H1 (cell line): ENCODE measurements around the gene FGFRL1. TPM values are rescaled to one million over a fixed set of nuclear protein-coding genes. Genes with fewer than 3 reads are reported as not detected.

Experiments
- CTCF ChIA-PET: fragments of 300-600 bp; sonication (Branson Sonifier 250); formaldehyde crosslinking; loops from one replicate; lab custom pipeline; 2021; ENCODE audit not compliant: partially characterized antibody; lab: Charles Lee
- POLR2A ChIA-PET: fragments of 300-600 bp; sonication (Branson Sonifier 250); formaldehyde crosslinking; loops from one replicate; lab custom pipeline; 2021; ENCODE audit warnings: inconsistent platforms; ENCODE audit not compliant: partially characterized antibody; lab: Charles Lee
- DNase-seq, 2 experiments: peaks; one replicate each; pipeline versions ENCODE4 v3.0.0 to v3.0.0-alpha.2; 2010 to 2022; ENCODE audit warnings: low spot score in 2 of 2, low read depth in 1 of 2, mixed read lengths in 1 of 2
- FAIRE-seq: peaks from 2 replicates; lab custom pipeline; 2011; peaks lifted over from hg19 to GRCh38; lab: Jason Lieb, UNC
- H2AFZ ChIP-seq: 2 replicates; pipeline ENCODE4 v1.8.1; 2012; ENCODE audit warnings: low read length, inconsistent platforms
- H2AK5ac ChIP-seq: 2 replicates; pipeline ENCODE4 v1.6.1; 2013; ENCODE audit warnings: low read depth, low read length
- H2BK120ac ChIP-seq: replicated peaks from 2 replicates; pipeline ENCODE3; 2013; ENCODE audit warnings: low read depth, low read length, inconsistent platforms
- H2BK12ac ChIP-seq: 2 replicates; pipeline ENCODE4 v1.6.1; 2013; ENCODE audit warnings: low read depth, low read length
- H2BK15ac ChIP-seq: 2 replicates; pipeline ENCODE4 v1.6.1; 2013; ENCODE audit warnings: low read length
- H2BK20ac ChIP-seq: 2 replicates; pipeline ENCODE4 v1.6.1; 2013; ENCODE audit warnings: low read length
- H2BK5ac ChIP-seq: 2 replicates; pipeline ENCODE4 v1.6.1; 2013; ENCODE audit warnings: low read depth, low read length
- H3K14ac ChIP-seq: 2 replicates; pipeline ENCODE4 v1.6.1; 2013; ENCODE audit warnings: inconsistent platforms; ENCODE audit not compliant: insufficient read length
- H3K18ac ChIP-seq: 2 replicates; pipeline ENCODE4 v1.6.1; 2013; ENCODE audit warnings: low read length; ENCODE audit errors: extremely low read depth
- H3K23ac ChIP-seq: 2 replicates; pipeline ENCODE4 v1.6.1; 2013; ENCODE audit warnings: inconsistent platforms; ENCODE audit not compliant: insufficient read length
- H3K23me2 ChIP-seq: 2 replicates; pipeline ENCODE4 v1.6.1; 2013; ENCODE audit warnings: low read depth, low read length
- H3K27ac ChIP-seq: 2 replicates; pipeline ENCODE4 v1.6.1; 2011; ENCODE audit warnings: low read depth, low read length, inconsistent platforms
- H3K27me3 ChIP-seq, 4 experiments: replicated peaks in 1 of 4; 1 replicate in 1 of 4; 2 replicates in 3 of 4; pipeline versions ENCODE4 v1.6.1 to v1.8.1; 2011 to 2013; ENCODE audit warnings: low read length in 3 of 4, mild to moderate bottlenecking in 3 of 4, inconsistent platforms in 2 of 4, mixed read lengths in 2 of 4, moderate library complexity in 1 of 4; ENCODE audit not compliant: control insufficient read depth in 3 of 4, insufficient read depth in 3 of 4; ENCODE audit errors: extremely low read depth in 1 of 4
- H3K36me3 ChIP-seq, 4 experiments: 2 replicates each; pipeline versions ENCODE4 v1.6.1 to v1.8.1; 2011 to 2013; ENCODE audit warnings: mild to moderate bottlenecking in 4 of 4, low read length in 3 of 4, moderate library complexity in 2 of 4, control low read depth in 1 of 4, inconsistent platforms in 1 of 4; ENCODE audit not compliant: insufficient read depth in 4 of 4, control insufficient read depth in 2 of 4
- H3K4ac ChIP-seq: replicated peaks from 2 replicates; pipeline ENCODE3; 2013; ENCODE audit warnings: low read length, low read depth, mixed read lengths, inconsistent platforms; ENCODE audit not compliant: insufficient read length
- H3K4me1 ChIP-seq, 4 experiments: replicated peaks in 1 of 4; 1 replicate in 1 of 4; 2 replicates in 3 of 4; pipeline versions ENCODE4 v1.6.1 to v1.8.1; 2011 to 2013; ENCODE audit warnings: low read length in 3 of 4, inconsistent platforms in 2 of 4, mixed read lengths in 1 of 4; ENCODE audit not compliant: insufficient read depth in 4 of 4, control insufficient read depth in 3 of 4
- H3K4me2 ChIP-seq, 2 experiments: 2 replicates each; pipeline versions ENCODE4 v1.6.1 to v1.8.1; 2011 to 2013; ENCODE audit warnings: low read depth in 2 of 2, low read length in 2 of 2, control low read depth in 1 of 2, inconsistent platforms in 1 of 2, mild to moderate bottlenecking in 1 of 2; ENCODE audit not compliant: insufficient read depth in 1 of 2
- H3K4me3 ChIP-seq, 4 experiments: fragments of 200-600, 300-600 bp in 1 of 4; sonication (generic), shearing (Covaris generic), sonication (Bioruptor Twin) in 1 of 4; 2 replicates each; pipeline versions ENCODE4 v1.5.1 to v1.8.1; 2011 to 2016; ENCODE audit warnings: low read length in 4 of 4, low read depth in 3 of 4, control low read depth in 2 of 4, inconsistent platforms in 2 of 4, mild to moderate bottlenecking in 2 of 4, mixed read lengths in 1 of 4, moderate library complexity in 1 of 4; ENCODE audit not compliant: insufficient read depth in 2 of 4; ENCODE audit errors: extremely low read depth in 1 of 4
- H3K56ac ChIP-seq: replicated peaks from 2 replicates; pipeline ENCODE3; 2013; ENCODE audit warnings: low read depth, mild to moderate bottlenecking, mixed read lengths, low read length, inconsistent platforms; ENCODE audit not compliant: insufficient read length
- H3K79me1 ChIP-seq: 2 replicates; pipeline ENCODE4 v1.6.1; 2013; ENCODE audit warnings: low read depth, low read length, control low read depth
- H3K79me2 ChIP-seq, 2 experiments: 2 replicates each; pipeline versions ENCODE4 v1.6.1 to v1.8.1; 2012 to 2013; ENCODE audit warnings: low read length in 2 of 2, mild to moderate bottlenecking in 2 of 2, inconsistent platforms in 1 of 2; ENCODE audit not compliant: insufficient read depth in 2 of 2, control insufficient read depth in 1 of 2
- H3K9ac ChIP-seq, 4 experiments: replicated peaks in 1 of 4; 1 replicate in 1 of 4; 2 replicates in 3 of 4; pipeline versions ENCODE4 v1.6.1 to v1.8.1; 2011 to 2013; ENCODE audit warnings: low read depth in 3 of 4, low read length in 3 of 4, control low read depth in 2 of 4, mild to moderate bottlenecking in 2 of 4, moderate library complexity in 2 of 4, inconsistent platforms in 1 of 4; ENCODE audit errors: extremely low read depth in 1 of 4
- H3K9me3 ChIP-seq, 2 experiments: 2 replicates each; pipeline versions ENCODE4 v1.6.1 to v1.8.1; 2012 to 2013; ENCODE audit warnings: mild to moderate bottlenecking in 2 of 2, moderate library complexity in 2 of 2, control low read depth in 1 of 2, inconsistent platforms in 1 of 2, low read depth in 1 of 2, low read length in 1 of 2, mixed read lengths in 1 of 2; ENCODE audit not compliant: insufficient read depth in 2 of 2
- H4K20me1 ChIP-seq, 2 experiments: replicated peaks in 1 of 2; 2 replicates each; pipeline versions ENCODE3 to v1.8.1; 2011 to 2013; ENCODE audit warnings: inconsistent platforms in 2 of 2, low read length in 2 of 2, mild to moderate bottlenecking in 1 of 2; ENCODE audit not compliant: insufficient read depth in 2 of 2, control insufficient read depth in 1 of 2
- H4K5ac ChIP-seq: 2 replicates; pipeline ENCODE4 v1.6.1; 2013; ENCODE audit warnings: low read length, low read depth, mixed read lengths, inconsistent platforms; ENCODE audit not compliant: insufficient read length
- H4K8ac ChIP-seq: 2 replicates; pipeline ENCODE4 v1.8.0; 2013; ENCODE audit warnings: mild to moderate bottlenecking, moderate library complexity, low read length, inconsistent platforms; ENCODE audit not compliant: insufficient read depth; ENCODE audit errors: extremely low read depth
- H4K91ac ChIP-seq: replicated peaks from 2 replicates; pipeline ENCODE3; 2013; ENCODE audit warnings: low read length, mixed read lengths, inconsistent platforms; ENCODE audit not compliant: insufficient read length
- E2F6 ChIP-seq: IDR thresholded peaks from 2 replicates; pipeline ENCODE4 v1.6.1; 2012; ENCODE audit warnings: inconsistent platforms
- EZH2 ChIP-seq: fragments of 200-600 bp; sonication (generic); IDR thresholded peaks from 2 replicates; pipeline ENCODE4 v1.7.1; 2012; ENCODE audit warnings: low read depth, mild to moderate bottlenecking, moderate library complexity, low read length, inconsistent platforms; ENCODE audit not compliant: severe bottlenecking
- SIX5 ChIP-seq: IDR thresholded peaks from 2 replicates; pipeline ENCODE4 v1.6.1; 2011; ENCODE audit warnings: mild to moderate bottlenecking, low read depth, low read length
- SUZ12 ChIP-seq: fragments of 200-600 bp; sonication (generic); IDR thresholded peaks from 2 replicates; pipeline ENCODE4 v1.6.1; 2012; ENCODE audit warnings: mild to moderate bottlenecking, inconsistent platforms, low read length, moderate library complexity, mixed read lengths
- WGBS, 2 experiments: shearing (Covaris generic) in 1 of 2; methylation state at CpG; one replicate each; pipeline versions ENCODE4 v1.1.6 to v1.1.7; 2013 to 2015; ENCODE audit warnings: low lambda C conversion rate in 2 of 2, mixed read lengths in 2 of 2, inconsistent platforms in 1 of 2, low coverage in 1 of 2, missing lambda C conversion rate in 1 of 2; ENCODE audit not compliant: insufficient replicate concordance in 2 of 2, insufficient coverage in 1 of 2, insufficient read length in 1 of 2; ENCODE audit errors: extremely low coverage in 1 of 2, missing lambda C conversion rate in 1 of 2; 5-methylcytosine and 5-hydroxymethylcytosine counted together
- polyA plus RNA-seq, 7 experiments: library from polyadenylated mRNA; depleted of rRNA in 3 of 7; stranded (reverse) in 5 of 7; unstranded in 2 of 7; fragments of >200 nt in 5 of 7; fragments of 200-250 nt in 2 of 7; gene quantifications; 1 replicate in 5 of 7; 2 replicates in 1 of 7; 4 replicates in 1 of 7; pipeline versions ENCODE4 v1.2.1 to v1.2.3, GENCODE V29; 2011 to 2013; ENCODE audit warnings: missing spikeins in 2 of 7, mixed read lengths in 2 of 7
- total RNA-seq: library from RNA; stranded (reverse); fragmentation: NEBNext Ultra II Directional; extraction: Animal tissue kit (Norgen Biotek cat#: 25700); gene quantifications from 2 replicates; pipeline ENCODE4 v1.2.1, GENCODE V29; 2021

FGFRL1 gene
- total and polyA plus RNA-seq, 2 of the 8 experiments (the other 6 are each of a cell fraction or from before 2014, with no cell fraction given), result 18.9 to 34.6 TPM

- Histone ChIP-seq H3K23ac (no peak overlapping the region), H3K56ac (no peak overlapping the region), H3K27me3 (peaks cover 9 to 36% (median 25%) of the 10 kb centered on the region in 4 experiments; a peak in 6 of 7 replicates), H4K8ac (peak overlapping the region; percentile 85; the same call in 1 of the 2 replicates), H2BK5ac (no peak overlapping the region), H3K14ac (no peak overlapping the region), H2BK20ac (no peak overlapping the region), H2AFZ (no peak overlapping the region; the same call in 1 of the 2 replicates), H3K79me1 (no peaks in the 10 kb centered on the region), H2AK5ac (no peak overlapping the region; the same call in 1 of the 2 replicates), H4K5ac (no peak overlapping the region), H3K27ac (no peak overlapping the region), H3K79me2 (no peaks in the 10 kb centered on the region), H3K4ac (no peak overlapping the region), H2BK12ac (no peak overlapping the region), H4K20me1 (peaks cover 6 to 21% of the 10 kb centered on the region in 2 experiments), H2BK120ac (no peak overlapping the region), H3K4me1 (peaks cover 0 to 9% (median 3%) of the 10 kb centered on the region in 4 experiments; a peak in 3 of 7 replicates), H2BK15ac (no peak overlapping the region), H3K9ac (no peak overlapping the region), H4K91ac (no peak overlapping the region), H3K4me3 (peak overlapping the region; percentile 14 to 59 (median 22)), H3K23me2 (peaks cover 6% of the 10 kb centered on the region; the same call in 1 of the 2 replicates), H3K36me3 (no peaks in the 10 kb centered on the region), H3K9me3 (no peaks in the 10 kb centered on the region), H3K4me2 (peak overlapping the region; percentile 73 to 89), H3K18ac (peak overlapping the region; percentile 32; the same call in 1 of the 2 replicates)
- no peak for DNase-seq
- FAIRE-seq, result no peak
- 23% methylated on average over 58 of the region's 76 CpGs; no CpG with 5 or more reads in 1 of the 2 experiments for WGBS, 2 experiments
- ChIA-PET POLR2A (interaction anchor here (0.6 to 1.0 kb wide), 4 partner anchors 10 to 272 kb away, joined by 3 to 4 read pairs (median 3); partner anchors contain the start of genes GAK and TMEM175), CTCF (interaction anchor here (1.1 to 1.4 kb wide), 2 partner anchors 9 to 20 kb away, joined by 4 read pairs; partner anchors contain the start of gene IDUA)
- TF ChIP-seq E2F6, result 0 out of 2 replicates have a peak, but pooled peaks have one; percentile 13
- peak; percentile 72 for TF ChIP-seq EZH2
- TF ChIP-seq SUZ12, result peak; percentile 69; the same call in 1 of the 2 replicates
- TF ChIP-seq SIX5, result no peak
Measured at GRCh38 chr4:967113-968104, 44.0 kb upstream of the FGFRL1 start.
